SK-N-SH (cell line): Measurements from ENCODE around the gene NCKAP5. TPM values are rescaled to one million over a fixed set of nuclear protein-coding genes. Genes with fewer than 3 reads are reported as not detected.

Source experiments
- CTCF ChIA-PET: fragments of 300-600, 350-600 bp; formaldehyde crosslinking; extraction: SDS; loops from one replicate; lab custom pipeline; 2021; lab: Yijun Ruan, JAX
- POLR2A ChIA-PET: fragments of 350-600 bp; sonication (Branson Sonifier 250); formaldehyde crosslinking; extraction: SDS; loops from one replicate; lab custom pipeline; 2020; ENCODE audit warnings: antibody characterized with exemption, inconsistent platforms; lab: Yijun Ruan, JAX
- DNase-seq: peaks from one replicate; pipeline ENCODE4 v3.0.0; 2012
- H2AFZ ChIP-seq: fragments of 200-600 bp; sonication (generic); 2 replicates; pipeline ENCODE4 v1.8.1; 2016; ENCODE audit warnings: antibody characterized with exemption, mild to moderate bottlenecking, low read depth
- H3F3A ChIP-seq: fragments of 200-600 bp; sonication (generic); replicated peaks from 2 replicates; pipeline ENCODE3; 2016; ENCODE audit warnings: antibody characterized with exemption, mild to moderate bottlenecking; ENCODE audit not compliant: insufficient read depth
- H3K27ac ChIP-seq, 2 experiments: fragments of 200-500 bp in 1 of 2; fragments of 200-600 bp in 1 of 2; sonication (Bioruptor generic) in 1 of 2; sonication (generic), shearing (Covaris generic) in 1 of 2; 2 replicates each; pipeline versions ENCODE4 v1.5.1 to v1.6.1; 2014 to 2016; ENCODE audit warnings: low read depth in 2 of 2, inconsistent platforms in 1 of 2, low read length in 1 of 2, mild to moderate bottlenecking in 1 of 2, mixed read lengths in 1 of 2
- H3K27me3 ChIP-seq: fragments of 200-600 bp; sonication (generic), shearing (Covaris generic); 2 replicates; pipeline ENCODE4 v1.6.1; 2016; ENCODE audit warnings: mixed run types; ENCODE audit not compliant: insufficient read depth
- H3K36me3 ChIP-seq, 2 experiments: fragments of 200-500 bp in 1 of 2; fragments of 200-600 bp in 1 of 2; sonication (Bioruptor generic) in 1 of 2; sonication (generic) in 1 of 2; replicated peaks in 1 of 2; 2 replicates each; pipeline versions ENCODE3 to v1.5.1; 2014 to 2016; ENCODE audit warnings: low read length in 1 of 2, mild to moderate bottlenecking in 1 of 2; ENCODE audit not compliant: insufficient read depth in 2 of 2, control insufficient read depth in 1 of 2
- H3K4me1 ChIP-seq, 2 experiments: fragments of 200-500 bp in 1 of 2; fragments of 200-600 bp in 1 of 2; sonication (Bioruptor generic) in 1 of 2; sonication (generic), shearing (Covaris generic) in 1 of 2; 2 replicates each; pipeline versions ENCODE4 v1.5.1 to v1.6.1; 2014 to 2016; ENCODE audit warnings: low read depth in 1 of 2, low read length in 1 of 2, mixed run types in 1 of 2; ENCODE audit not compliant: insufficient read depth in 2 of 2, control insufficient read depth in 1 of 2
- H3K4me2 ChIP-seq: fragments of 200-600 bp; sonication (generic), shearing (Covaris generic); 2 replicates; pipeline ENCODE4 v1.6.1; 2017; ENCODE audit warnings: mixed run types
- H3K4me3 ChIP-seq, 2 experiments: fragments of 200-500 bp in 1 of 2; fragments of 200-600 bp in 1 of 2; sonication (Bioruptor generic) in 1 of 2; sonication (generic), shearing (Covaris generic) in 1 of 2; 2 replicates each; pipeline versions ENCODE4 v1.5.1 to v1.8.1; 2014 to 2016; ENCODE audit warnings: low read depth in 2 of 2, inconsistent platforms in 1 of 2, low read length in 1 of 2, mild to moderate bottlenecking in 1 of 2, mixed read lengths in 1 of 2, moderate library complexity in 1 of 2
- H3K79me2 ChIP-seq: fragments of 200-600 bp; sonication (generic); 2 replicates; pipeline ENCODE4 v1.8.1; 2017; ENCODE audit warnings: mild to moderate bottlenecking; ENCODE audit not compliant: insufficient read depth
- H3K9ac ChIP-seq: fragments of 200-600 bp; sonication (generic); 2 replicates; pipeline ENCODE4 v1.6.1; 2017; ENCODE audit warnings: mixed run types
- H3K9me2 ChIP-seq: fragments of 200-600 bp; sonication (generic); 2 replicates; pipeline ENCODE4 v1.6.1; 2017; ENCODE audit warnings: mixed run types
- H3K9me3 ChIP-seq: fragments of 200-600 bp; sonication (generic); 2 replicates; pipeline ENCODE4 v1.6.1; 2017; ENCODE audit warnings: mixed run types, mild to moderate bottlenecking, moderate library complexity
- H4K20me1 ChIP-seq: fragments of 200-600 bp; sonication (generic); 2 replicates; pipeline ENCODE4 v1.6.1; 2017; ENCODE audit warnings: mild to moderate bottlenecking, mixed run types; ENCODE audit not compliant: insufficient read depth
- CTCF ChIP-seq: fragments of 200-600 bp; sonication (generic); IDR thresholded peaks from 2 replicates; pipeline ENCODE4 v1.6.1; 2017; ENCODE audit warnings: antibody characterized with exemption, mild to moderate bottlenecking, moderate library complexity
- ELF1 ChIP-seq: IDR thresholded peaks from 2 replicates; pipeline ENCODE4 v1.4.0; 2012
- GATA2 ChIP-seq: sonication (generic); formaldehyde crosslinking; IDR thresholded peaks from 2 replicates; pipeline ENCODE4 v1.5.0; 2020; ENCODE audit warnings: mild to moderate bottlenecking, missing genetic modification reagents
- RAD21 ChIP-seq: IDR thresholded peaks from 2 replicates; pipeline ENCODE4 v1.6.1; 2012; ENCODE audit warnings: mild to moderate bottlenecking, low read length
- WGBS: methylation state at CpG from one replicate; pipeline ENCODE4 v1.1.6; 2017; ENCODE audit warnings: low lambda C conversion rate; 5-methylcytosine and 5-hydroxymethylcytosine counted together
- polyA plus RNA-seq, 3 experiments: library from polyadenylated mRNA; depleted of rRNA; stranded (reverse); fragments of >200 nt; gene quantifications; 2 replicates each; pipeline ENCODE4 v1.2.3, GENCODE V29; 2012

NCKAP5 gene
- polyA plus RNA-seq, 1 of the 3 experiments (the other 2 are of a cell fraction), result 0.02 TPM

GRCh38 chr2:132668987-132669907, 899.0 kb downstream of the NCKAP5 start:
- peaks cover 8 to 29% of the 10 kb centered on the region in 2 experiments; a peak in 2 of 4 replicates for H3K4me1 ChIP-seq
- H3K9ac ChIP-seq, result peak overlapping the region; percentile 55
- peak overlapping the region; percentile 49 to 76 for H3K4me3 ChIP-seq
- peak; percentile 59 for DNase-seq
- H3K9me2 ChIP-seq, result no peaks in the 10 kb centered on the region
- WGBS, result 1% methylated on average over 29 of the region's 80 CpGs
- ChIA-PET POLR2A (no interaction called here), CTCF (interaction anchor here (0.5 to 3.0 kb wide), 22 partner anchors 8 to 1111 kb away, joined by 3 to 24 read pairs (median 4); no protein-coding TSS in a partner anchor)
- H3K4me2 ChIP-seq, result peak overlapping the region; percentile 95
- TF ChIP-seq CTCF, result peak; percentile 30
- no peak for TF ChIP-seq GATA2 (CRISPR knock-in tag)
- no peaks in the 10 kb centered on the region for H3K27me3 ChIP-seq
- no peak overlapping the region for H3K27ac ChIP-seq
- H3K36me3 ChIP-seq, result peaks cover 0 to 3% of the 10 kb centered on the region in 2 experiments
- H2AFZ ChIP-seq, result peak overlapping the region; percentile 64
- H3K9me3 ChIP-seq, result no peaks in the 10 kb centered on the region
- H3K79me2 ChIP-seq, result no peaks in the 10 kb centered on the region; the same call in 1 of the 2 replicates
- H4K20me1 ChIP-seq, result no peaks in the 10 kb centered on the region
- H3F3A ChIP-seq, result peaks cover 12% of the 10 kb centered on the region

GRCh38 chr2:132668189-132668823, 900.0 kb downstream of the NCKAP5 start:
- Histone ChIP-seq H3K4me1 (peaks cover 8 to 29% of the 10 kb centered on the region in 2 experiments; a peak in 2 of 4 replicates), H3K79me2 (no peaks in the 10 kb centered on the region; the same call in 1 of the 2 replicates), H3K9me3 (no peaks in the 10 kb centered on the region), H3K4me3 (peak overlapping the region in 1 of 2 experiments; percentile 76; a peak in 1 of 4 replicates), H3K4me2 (peak overlapping the region; percentile 95), H3K27me3 (no peaks in the 10 kb centered on the region), H3F3A (peaks cover 12% of the 10 kb centered on the region), H3K36me3 (peaks cover 0 to 6% of the 10 kb centered on the region in 2 experiments), H2AFZ (no peak overlapping the region), H3K9me2 (no peaks in the 10 kb centered on the region), H4K20me1 (no peaks in the 10 kb centered on the region), H3K27ac (0 out of 4 replicates have a peak overlapping the region, but pooled peaks of 1 of the 2 experiments have one; percentile 3), H3K9ac (peak overlapping the region; percentile 55; the same call in 1 of the 2 replicates)
- 18% methylated on average over 24 of the region's 25 CpGs for WGBS
- DNase-seq, result peak; percentile 77
- TF ChIP-seq ELF1 (no peak), CTCF (peak; percentile 47), RAD21 (peak; percentile 26; the same call in 1 of the 2 replicates)
- CTCF ChIA-PET, result interaction anchor here (0.7 to 3.0 kb wide), 25 partner anchors 9 to 1176 kb away, joined by 3 to 24 read pairs (median 4); no protein-coding TSS in a partner anchor
- POLR2A ChIA-PET, result interaction anchor here (0.7 kb wide), 1 partner anchor 38 kb away, joined by 3 read pairs; no protein-coding TSS in a partner anchor
